ENCODE results near the gene PSORS1C1.

PSORS1C1 gene

GRCh38 chr6:31126396-31127175 lies 12.0 kb downstream of the PSORS1C1 start:
- no peak for DNase-seq (ENCODE audit: low read depth)

- peak; percentile 55 for DNase-seq (ENCODE audit: low read depth)
Observed at GRCh38 chr6:31128093-31128676, 13.6 kb downstream of the PSORS1C1 start.

- DNase-seq (ENCODE audit: low read depth), result no peak
Observed at GRCh38 chr6:31129130-31129529, 14.5 kb downstream of the PSORS1C1 start.

- no peak for DNase-seq (ENCODE audit: low read depth)
Observed at GRCh38 chr6:31130751-31131150, 16.2 kb downstream of the PSORS1C1 start.

- no peak for DNase-seq (ENCODE audit: low read depth)
Observed at GRCh38 chr6:31131595-31131994, 17.0 kb downstream of the PSORS1C1 start.

- no peak for DNase-seq (ENCODE audit: low read depth)
Observed at GRCh38 chr6:31132806-31133205, 18.2 kb downstream of the PSORS1C1 start.

- no peak for DNase-seq (ENCODE audit: low read depth)
Observed at GRCh38 chr6:31135710-31136109, 21.1 kb downstream of the PSORS1C1 start.

GRCh38 chr6:31138982-31139381 lies 24.4 kb downstream of the PSORS1C1 start, which contains the start of gene PSORS1C2:
Gene PSORS1C2 (minus strand): TSS chr6:31139066. CDS start chr6:31139026, 40 bp downstream.
- no peak for DNase-seq (ENCODE audit: low read depth)

- no peak for DNase-seq (ENCODE audit: low read depth)
Observed at GRCh38 chr6:31139599-31139998, 25.0 kb downstream of the PSORS1C1 start.

- no peak for DNase-seq (ENCODE audit: low read depth)
Observed at GRCh38 chr6:31140643-31141042, 26.0 kb downstream of the PSORS1C1 start.

- no peak for DNase-seq (ENCODE audit: low read depth)
Observed at GRCh38 chr6:31142361-31142761, 27.8 kb downstream of the PSORS1C1 start.

GRCh38 chr6:31143148-31143547 lies 28.5 kb downstream of the PSORS1C1 start:
- no peak for DNase-seq (ENCODE audit: low read depth)

GRCh38 chr6:31144296-31144969 lies 29.8 kb downstream of the PSORS1C1 start:
- no peak for DNase-seq (ENCODE audit: low read depth)

- no peak for DNase-seq (ENCODE audit: low read depth)
Observed at GRCh38 chr6:31144970-31145340, 30.4 kb downstream of the PSORS1C1 start.

GRCh38 chr6:31145386-31145785 lies 30.8 kb downstream of the PSORS1C1 start:
- no peak for DNase-seq (ENCODE audit: low read depth)

- no peak for DNase-seq (ENCODE audit: low read depth)
Observed at GRCh38 chr6:31149827-31150447, 35.3 kb downstream of the PSORS1C1 start.

GRCh38 chr6:31152781-31153180 lies 38.2 kb downstream of the PSORS1C1 start:
- no peak for DNase-seq (ENCODE audit: low read depth)

GRCh38 chr6:31154436-31154835 lies 39.8 kb downstream of the PSORS1C1 start:
- no peak for DNase-seq (ENCODE audit: low read depth)

- DNase-seq (ENCODE audit: low read depth), result no peak
Observed at GRCh38 chr6:31156641-31157040, 42.0 kb downstream of the PSORS1C1 start.

- DNase-seq (ENCODE audit: low read depth), result no peak
Observed at GRCh38 chr6:31157513-31158139, 43.0 kb downstream of the PSORS1C1 start, which contains the start of gene CCHCR1. Gene CCHCR1 (minus strand): TSS chr6:31157802. CDS start chr6:31157600, 202 bp downstream.

- peak; percentile 99 for DNase-seq (ENCODE audit: low read depth)
Observed at GRCh38 chr6:31158140-31158862, 43.7 kb downstream of the PSORS1C1 start, which contains the start of gene TCF19. Gene TCF19 (plus strand): TSS chr6:31158589. CDS start chr6:31159470, 881 bp downstream.

Measured in activated T-cell treated with anti-CD3 and anti-CD28 coated beads for 24 hours (primary cell).